Large intestine (tissue), 3 donors: ENCODE results near the gene HDAC4. TPM values are rescaled to one million over a fixed set of nuclear protein-coding genes. Genes with fewer than 3 reads are reported as not detected.
"Not testable (repeated sequence)": the region's sequence is repeated elsewhere in the genome, so short reads cannot be mapped to it uniquely, and the experiment has no call there.

Experiments used
- DNase-seq, 2 donors: peaks; one replicate each; pipeline versions ENCODE4 v3.0.0 to v3.0.0-alpha.2; 2013
- H3K27ac ChIP-seq: one replicate; pipeline ENCODE4 v1.5.1; 2013; ENCODE audit warnings: low read length
- H3K27me3 ChIP-seq: 2 replicates; pipeline ENCODE4 v1.6.1; 2013; ENCODE audit warnings: low read length; ENCODE audit not compliant: control insufficient read depth, insufficient read depth
- H3K36me3 ChIP-seq: 2 replicates; pipeline ENCODE4 v1.6.1; 2013; ENCODE audit warnings: low read length; ENCODE audit not compliant: control insufficient read depth, insufficient read depth
- H3K4me1 ChIP-seq: one replicate; pipeline ENCODE4 v1.6.1; 2013; ENCODE audit warnings: low read length; ENCODE audit not compliant: control insufficient read depth, insufficient read depth
- H3K4me3 ChIP-seq: one replicate; pipeline ENCODE4 v1.5.1; 2013; ENCODE audit warnings: low read length
- H3K9me3 ChIP-seq: one replicate; pipeline ENCODE4 v1.6.1; 2013; ENCODE audit warnings: mild to moderate bottlenecking, low read depth, low read length, moderate library complexity; ENCODE audit not compliant: control insufficient read depth
- WGBS: methylation state at CpG from one replicate; pipeline ENCODE4 v1.1.5; 2013; ENCODE audit warnings: low lambda C conversion rate; ENCODE audit not compliant: insufficient coverage; 5-methylcytosine and 5-hydroxymethylcytosine counted together
- polyA plus RNA-seq: library from polyadenylated mRNA; unstranded; fragments of 120-200 nt; gene quantifications from one replicate; pipeline ENCODE4 v1.2.1, GENCODE V29; 2013

Gene HDAC4
- polyA plus RNA-seq, 1 donor = 10.7 TPM

- no CpG with 5 or more reads among the region's 18 CpGs for WGBS
- Histone ChIP-seq H3K4me1 (no peaks in the 10 kb centered on the region), H3K9me3 (no peaks in the 10 kb centered on the region), H3K27me3 (no peaks in the 10 kb centered on the region), H3K36me3 (peaks cover 37% of the 10 kb centered on the region), H3K4me3 (no peak overlapping the region), H3K27ac (no peak overlapping the region)
- no peak for DNase-seq
Observed at GRCh38 chr2:239073745-239074530, 326.9 kb downstream of the HDAC4 start.

GRCh38 chr2:239073270-239073669 is 327.6 kb downstream of the HDAC4 start:
- DNase-seq = no peak
- no peaks in the 10 kb centered on the region for H3K27me3 ChIP-seq
- no CpG with 5 or more reads among the region's 12 CpGs for WGBS
- peaks cover 35% of the 10 kb centered on the region for H3K36me3 ChIP-seq
- no peak overlapping the region for H3K27ac ChIP-seq
- H3K9me3 ChIP-seq = no peaks in the 10 kb centered on the region
- H3K4me1 ChIP-seq = no peaks in the 10 kb centered on the region
- H3K4me3 ChIP-seq = no peak overlapping the region

GRCh38 chr2:239072786-239073185 is 328.0 kb downstream of the HDAC4 start:
- H3K27ac ChIP-seq = no peak overlapping the region
- H3K36me3 ChIP-seq = peaks cover 35% of the 10 kb centered on the region
- no peaks in the 10 kb centered on the region for H3K4me1 ChIP-seq
- WGBS = 100% methylated on average over 4 of the region's 14 CpGs
- no peaks in the 10 kb centered on the region for H3K9me3 ChIP-seq
- DNase-seq = no peak
- no peaks in the 10 kb centered on the region for H3K27me3 ChIP-seq
- H3K4me3 ChIP-seq = no peak overlapping the region

- Histone ChIP-seq H3K9me3 (no peaks in the 10 kb centered on the region), H3K27ac (no peak overlapping the region), H3K36me3 (peaks cover 42% of the 10 kb centered on the region), H3K4me1 (no peaks in the 10 kb centered on the region), H3K4me3 (no peak overlapping the region), H3K27me3 (no peaks in the 10 kb centered on the region)
- no peak for DNase-seq
- WGBS = 70% methylated on average over 2 of the region's 9 CpGs
Observed at GRCh38 chr2:239070466-239070865, 330.4 kb downstream of the HDAC4 start.

GRCh38 chr2:239069362-239070333 is 331.2 kb downstream of the HDAC4 start:
- H3K36me3 ChIP-seq = peaks cover 50% of the 10 kb centered on the region
- H3K9me3 ChIP-seq, DNase-seq, H3K27me3 ChIP-seq, H3K27ac ChIP-seq, H3K4me1 ChIP-seq, H3K4me3 ChIP-seq: not testable (repeated sequence)
- no CpG with 5 or more reads among the region's 18 CpGs for WGBS

- H3K36me3 ChIP-seq = peaks cover 51% of the 10 kb centered on the region
Observed at GRCh38 chr2:239068411-239068810, 332.4 kb downstream of the HDAC4 start.

GRCh38 chr2:239067196-239067865 is 333.5 kb downstream of the HDAC4 start:
- no peak for DNase-seq
- no CpG with 5 or more reads among the region's 28 CpGs for WGBS
- Histone ChIP-seq H3K4me3 (no peak overlapping the region), H3K9me3 (no peaks in the 10 kb centered on the region), H3K36me3 (peaks cover 47% of the 10 kb centered on the region), H3K4me1 (no peaks in the 10 kb centered on the region), H3K27ac (no peak overlapping the region), H3K27me3 (no peaks in the 10 kb centered on the region)

More at GRCh38 chr2:239068411-239068810, 332.4 kb downstream of the HDAC4 start:
- H3K9me3 ChIP-seq = no peaks in the 10 kb centered on the region
- H3K4me3 ChIP-seq = no peak overlapping the region
- no peak overlapping the region for H3K27ac ChIP-seq
- no peaks in the 10 kb centered on the region for H3K27me3 ChIP-seq
- no peaks in the 10 kb centered on the region for H3K4me1 ChIP-seq
- WGBS = no CpG with 5 or more reads among the region's 21 CpGs
- DNase-seq = no peak

- WGBS = no CpG with 5 or more reads among the region's 24 CpGs
- no peaks in the 10 kb centered on the region for H3K4me1 ChIP-seq
- peaks cover 46% of the 10 kb centered on the region for H3K36me3 ChIP-seq
- H3K27me3 ChIP-seq = no peaks in the 10 kb centered on the region
- no peak for DNase-seq
- no peak overlapping the region for H3K4me3 ChIP-seq
- no peaks in the 10 kb centered on the region for H3K9me3 ChIP-seq
- H3K27ac ChIP-seq = no peak overlapping the region
Observed at GRCh38 chr2:239066597-239066996, 334.2 kb downstream of the HDAC4 start.

- H3K36me3 ChIP-seq = peaks cover 45% of the 10 kb centered on the region
Observed at GRCh38 chr2:239065962-239066361, 334.9 kb downstream of the HDAC4 start.

GRCh38 chr2:239065537-239065936 is 335.3 kb downstream of the HDAC4 start:
- H3K27ac ChIP-seq = no peak overlapping the region
- WGBS = no CpG with 5 or more reads among the region's 11 CpGs
- peaks cover 47% of the 10 kb centered on the region for H3K36me3 ChIP-seq
- no peak for DNase-seq
- no peaks in the 10 kb centered on the region for H3K27me3 ChIP-seq
- H3K4me1 ChIP-seq = no peaks in the 10 kb centered on the region
- H3K9me3 ChIP-seq = no peaks in the 10 kb centered on the region
- H3K4me3 ChIP-seq = no peak overlapping the region

More at GRCh38 chr2:239065962-239066361, 334.9 kb downstream of the HDAC4 start:
- Histone ChIP-seq H3K9me3 (no peaks in the 10 kb centered on the region), H3K27me3 (no peaks in the 10 kb centered on the region), H3K27ac (no peak overlapping the region), H3K4me1 (no peaks in the 10 kb centered on the region), H3K4me3 (no peak overlapping the region)
- no CpG with 5 or more reads among the region's 11 CpGs for WGBS
- no peak for DNase-seq
